Adrenal gland (tissue), 5 donors: ENCODE results near the gene RHNO1.

Experiments
- CTCF ChIP-seq, 6 experiments: fragments of 450-650 bp in 4 of 6; fragments of 200-600 bp in 2 of 6; sonication (generic) in 1 of 6; IDR thresholded peaks; 1 replicate in 5 of 6; 2 replicates in 1 of 6; pipeline versions ENCODE4 v1.5.1 to v1.8.0; 2016 to 2021; ENCODE audit warnings: antibody characterized with exemption in 6 of 6, mild to moderate bottlenecking in 2 of 6, moderate library complexity in 1 of 6
- POLR2A ChIP-seq, 2 donors: fragments of 450-650 bp; IDR thresholded peaks; one replicate each; pipeline ENCODE4 v1.6.1; 2017; ENCODE audit warnings: antibody characterized with exemption in 2 of 2, mild to moderate bottlenecking in 2 of 2, moderate library complexity in 1 of 2
- donor health status: DM: no; HTN: no; CAD: no.

GRCh38 chr12:2879853-2880252 lies 2.8 kb downstream of the RHNO1 start:
- no peak for TF ChIP-seq CTCF (IDR thresholded peaks at IDR 0.05)
- no peak for TF ChIP-seq POLR2A (IDR thresholded peaks at IDR 0.05)
